Fibroblast of pulmonary artery (primary cell): ENCODE measurements around the gene EFEMP2.
"Not testable (repeated sequence)": the region's sequence is repeated elsewhere in the genome, so short reads cannot be mapped to it uniquely, and the experiment has no call there.

Experiments
- DNase-seq: peaks from one replicate; pipeline ENCODE4 v3.0.0-alpha.2; 2010; ENCODE audit warnings: low read depth
- H3K4me3 ChIP-seq: replicated peaks from 2 replicates; pipeline ENCODE4 v1.5.1; 2011; ENCODE audit warnings: low read depth, mild to moderate bottlenecking, control low read depth, low read length, moderate library complexity
- CTCF ChIP-seq: IDR thresholded peaks from 2 replicates; pipeline ENCODE4 v1.5.1; 2011; ENCODE audit warnings: mild to moderate bottlenecking, control low read depth, low read length, inconsistent platforms; ENCODE audit errors: missing control alignments

Gene EFEMP2

GRCh38 chr11:65842144-65842543 is 30.5 kb downstream of the EFEMP2 start:
- no peak for TF ChIP-seq CTCF
- H3K4me3 ChIP-seq = no peak overlapping the region
- no peak for DNase-seq

- peak overlapping the region; percentile 80 for H3K4me3 ChIP-seq
These were observed 38.4 kb downstream of the EFEMP2 start for GRCh38 chr11:65834202-65834601.

DNA sequence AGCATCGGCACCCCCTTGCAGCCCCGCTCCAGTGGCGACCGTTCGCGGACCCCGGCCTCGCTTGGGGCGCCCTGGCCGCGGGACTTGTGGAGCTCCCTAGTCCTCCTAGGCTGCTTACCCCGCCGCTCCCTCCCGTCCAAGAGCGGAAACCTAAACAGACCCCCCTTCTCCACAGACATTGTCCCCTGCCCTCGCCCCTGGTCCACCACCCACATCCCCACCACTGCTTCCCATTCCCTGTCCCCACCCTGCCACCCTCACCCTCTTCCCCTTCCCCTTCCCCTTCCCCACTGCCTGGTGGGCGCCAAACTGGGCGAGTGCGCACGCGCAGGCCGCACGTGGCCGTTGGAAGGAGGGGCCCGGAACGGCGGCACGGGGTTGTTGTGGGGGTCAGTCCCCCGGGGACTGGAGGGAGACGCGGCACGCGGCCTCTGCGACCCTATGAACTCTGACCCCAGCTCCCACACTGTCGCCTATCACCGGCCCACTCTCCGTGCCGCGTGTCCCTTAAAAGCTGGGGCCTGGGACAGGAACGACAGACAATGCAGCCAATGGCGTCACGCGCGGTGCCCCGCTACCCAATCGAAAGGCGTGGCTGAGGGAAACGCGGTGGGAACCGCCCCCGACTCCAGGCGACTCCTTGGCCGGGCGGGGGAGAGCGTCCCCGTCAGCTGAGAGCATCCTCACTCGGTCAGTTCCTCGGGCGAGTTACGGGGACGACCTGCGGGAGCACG is 39.1 kb downstream of the EFEMP2 start, which contains the start of gene SNX32:
TSS of gene SNX32 (plus strand) at position 667 of the 734 bp plus-strand sequence. CDS start 103 bp downstream, outside the sequence.
- no peak for TF ChIP-seq CTCF
- peak within 1 kb of the TSS; percentile 80 for H3K4me3 ChIP-seq
- peak; percentile 94 for DNase-seq

More at GRCh38 chr11:65834202-65834601, 38.4 kb downstream of the EFEMP2 start:
- no peak for DNase-seq
- TF ChIP-seq CTCF = no peak

GRCh38 chr11:65832231-65832630 is 40.4 kb downstream of the EFEMP2 start:
- DNase-seq, H3K4me3 ChIP-seq: not testable (repeated sequence)

GRCh38 chr11:65829459-65829858 is 43.1 kb downstream of the EFEMP2 start:
- TF ChIP-seq CTCF = no peak
- no peak overlapping the region for H3K4me3 ChIP-seq
- DNase-seq = no peak

DNA sequence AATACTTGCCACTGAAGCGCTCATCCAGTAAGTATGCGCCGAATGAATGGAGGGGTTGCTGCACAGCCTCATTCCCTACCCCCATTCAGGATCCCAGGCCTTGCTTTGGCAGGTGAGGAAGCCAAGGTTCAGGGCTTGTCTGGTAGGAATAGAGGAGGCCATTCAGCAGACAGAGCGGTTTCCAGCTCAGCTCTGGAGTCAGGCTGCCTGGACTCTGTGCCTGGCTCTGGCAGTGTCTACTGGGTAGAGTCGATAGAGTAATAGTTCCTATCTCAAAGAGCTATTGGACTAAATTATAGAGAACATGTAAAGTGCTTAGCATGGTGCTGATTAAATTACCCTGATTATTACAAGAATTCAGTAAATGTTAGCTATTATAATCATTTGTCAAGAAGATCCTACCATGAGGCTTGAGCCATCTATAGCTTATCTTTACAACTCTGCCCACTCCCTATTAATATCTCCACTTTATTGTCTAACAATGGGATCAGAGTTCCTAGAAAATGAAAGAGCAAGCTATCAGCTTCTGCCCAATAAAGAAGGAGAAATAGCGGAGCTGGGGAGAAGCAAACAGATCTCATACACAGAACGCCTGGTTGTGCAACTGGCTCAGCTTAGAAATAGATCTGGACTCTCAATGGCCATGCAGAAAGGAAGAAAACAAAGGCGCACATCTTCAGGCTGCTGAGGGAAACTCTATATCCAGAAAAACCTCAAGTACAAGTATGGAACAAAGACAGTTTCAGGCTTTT is 45.4 kb downstream of the EFEMP2 start:
- no peak overlapping the region for H3K4me3 ChIP-seq
- no peak for TF ChIP-seq CTCF
- DNase-seq = no peak

GRCh38 chr11:65822776-65823528 is 49.6 kb downstream of the EFEMP2 start:
- no peak for DNase-seq
- H3K4me3 ChIP-seq = no peak overlapping the region
- TF ChIP-seq CTCF = no peak
